ENCODE data around the gene HIVEP3. TPM values are rescaled to one million over a fixed set of nuclear protein-coding genes. Genes with fewer than 3 reads are reported as not detected.

Gene HIVEP3
- total and polyA plus RNA-seq, 4 donors = 3.0 to 9.4 (median 7.8) TPM

- Histone ChIP-seq H3K36me3 (ENCODE audit: control insufficient read depth, insufficient read depth, low read length) (no peaks in the 10 kb centered on the region), H3K4me3 (ENCODE audit: low read depth, low read length) (no peak overlapping the region), H3K27me3 (ENCODE audit: control insufficient read depth, insufficient read depth, low read length) (no peaks in the 10 kb centered on the region), H3K9me3 (ENCODE audit: control insufficient read depth, insufficient read depth, low read length) (no peaks in the 10 kb centered on the region), H3K4me1 (ENCODE audit: control insufficient read depth, insufficient read depth, low read length) (peaks cover 11% of the 10 kb centered on the region), H3K27ac (ENCODE audit: low read depth, low read length) (no peak overlapping the region)
- peak in 1 of 6 donors; percentile 92 for DNase-seq (ENCODE audit: low read depth in 4 of 6, low spot score in 6 of 6)
- WGBS (ENCODE audit: insufficient coverage) = 59% methylated on average over 5 of the region's 9 CpGs
Observed at GRCh38 chr1:41649396-41650027, 269.2 kb downstream of the HIVEP3 start.

- no peak for DNase-seq (ENCODE audit: low read depth in 4 of 6, low spot score in 6 of 6)
- Histone ChIP-seq H3K9me3 (ENCODE audit: control insufficient read depth, insufficient read depth, low read length) (no peaks in the 10 kb centered on the region), H3K4me1 (ENCODE audit: control insufficient read depth, insufficient read depth, low read length) (peaks cover 11% of the 10 kb centered on the region), H3K27ac (ENCODE audit: low read depth, low read length) (no peak overlapping the region), H3K36me3 (ENCODE audit: control insufficient read depth, insufficient read depth, low read length) (no peaks in the 10 kb centered on the region), H3K4me3 (ENCODE audit: low read depth, low read length) (no peak overlapping the region), H3K27me3 (ENCODE audit: control insufficient read depth, insufficient read depth, low read length) (no peaks in the 10 kb centered on the region)
- 96% methylated on average over 4 of the region's 6 CpGs for WGBS (ENCODE audit: insufficient coverage)
Observed at GRCh38 chr1:41648844-41649243, 269.9 kb downstream of the HIVEP3 start.

- DNase-seq (ENCODE audit: low read depth in 4 of 6, low spot score in 6 of 6) = no peak
- Histone ChIP-seq H3K36me3 (ENCODE audit: control insufficient read depth, insufficient read depth, low read length) (no peaks in the 10 kb centered on the region), H3K9me3 (ENCODE audit: control insufficient read depth, insufficient read depth, low read length) (no peaks in the 10 kb centered on the region), H3K27ac (ENCODE audit: low read depth, low read length) (no peak overlapping the region), H3K4me3 (ENCODE audit: low read depth, low read length) (no peak overlapping the region), H3K4me1 (ENCODE audit: control insufficient read depth, insufficient read depth, low read length) (peaks cover 11% of the 10 kb centered on the region), H3K27me3 (ENCODE audit: control insufficient read depth, insufficient read depth, low read length) (no peaks in the 10 kb centered on the region)
- WGBS (ENCODE audit: insufficient coverage) = 100% methylated on average over 5 of the region's 5 CpGs
Observed at GRCh38 chr1:41648230-41648629, 270.5 kb downstream of the HIVEP3 start.

GRCh38 chr1:41647221-41648135 is 271.2 kb downstream of the HIVEP3 start:
- Histone ChIP-seq H3K27ac (ENCODE audit: low read depth, low read length) (no peak overlapping the region), H3K36me3 (ENCODE audit: control insufficient read depth, insufficient read depth, low read length) (no peaks in the 10 kb centered on the region), H3K4me3 (ENCODE audit: low read depth, low read length) (no peak overlapping the region), H3K27me3 (ENCODE audit: control insufficient read depth, insufficient read depth, low read length) (no peaks in the 10 kb centered on the region), H3K9me3 (ENCODE audit: control insufficient read depth, insufficient read depth, low read length) (no peaks in the 10 kb centered on the region), H3K4me1 (ENCODE audit: control insufficient read depth, insufficient read depth, low read length) (peaks cover 11% of the 10 kb centered on the region)
- WGBS (ENCODE audit: insufficient coverage) = 97% methylated on average over 3 of the region's 4 CpGs
- DNase-seq (ENCODE audit: low read depth in 4 of 6, low spot score in 6 of 6) = no peak

GRCh38 chr1:41646186-41646585 is 272.5 kb downstream of the HIVEP3 start:
- Histone ChIP-seq H3K4me3 (ENCODE audit: low read depth, low read length) (no peak overlapping the region), H3K4me1 (ENCODE audit: control insufficient read depth, insufficient read depth, low read length) (peaks cover 11% of the 10 kb centered on the region), H3K9me3 (ENCODE audit: control insufficient read depth, insufficient read depth, low read length) (no peaks in the 10 kb centered on the region), H3K36me3 (ENCODE audit: control insufficient read depth, insufficient read depth, low read length) (no peaks in the 10 kb centered on the region), H3K27me3 (ENCODE audit: control insufficient read depth, insufficient read depth, low read length) (no peaks in the 10 kb centered on the region), H3K27ac (ENCODE audit: low read depth, low read length) (no peak overlapping the region)
- WGBS (ENCODE audit: insufficient coverage) = 100% methylated on average over 4 of the region's 4 CpGs
- no peak for DNase-seq (ENCODE audit: low read depth in 4 of 6, low spot score in 6 of 6)

- Histone ChIP-seq H3K27ac (ENCODE audit: low read depth, low read length) (no peak overlapping the region), H3K4me3 (ENCODE audit: low read depth, low read length) (no peak overlapping the region), H3K36me3 (ENCODE audit: control insufficient read depth, insufficient read depth, low read length) (no peaks in the 10 kb centered on the region), H3K27me3 (ENCODE audit: control insufficient read depth, insufficient read depth, low read length) (no peaks in the 10 kb centered on the region), H3K4me1 (ENCODE audit: control insufficient read depth, insufficient read depth, low read length) (peaks cover 10% of the 10 kb centered on the region), H3K9me3 (ENCODE audit: control insufficient read depth, insufficient read depth, low read length) (no peaks in the 10 kb centered on the region)
- 86% methylated on average over 1 of the region's 2 CpGs for WGBS (ENCODE audit: insufficient coverage)
- no peak for DNase-seq (ENCODE audit: low read depth in 4 of 6, low spot score in 6 of 6)
Observed at GRCh38 chr1:41645062-41645461, 273.7 kb downstream of the HIVEP3 start.

- no peak overlapping the region for H3K4me3 ChIP-seq (ENCODE audit: low read depth, low read length)
- H3K27me3 ChIP-seq (ENCODE audit: control insufficient read depth, insufficient read depth, low read length) = no peaks in the 10 kb centered on the region
- WGBS (ENCODE audit: insufficient coverage) = 54% methylated on average over 10 of the region's 13 CpGs
- no peaks in the 10 kb centered on the region for H3K36me3 ChIP-seq (ENCODE audit: control insufficient read depth, insufficient read depth, low read length)
- no peak for DNase-seq (ENCODE audit: low read depth in 4 of 6, low spot score in 6 of 6)
- peaks cover 9% of the 10 kb centered on the region for H3K4me1 ChIP-seq (ENCODE audit: control insufficient read depth, insufficient read depth, low read length)
- H3K9me3 ChIP-seq (ENCODE audit: control insufficient read depth, insufficient read depth, low read length) = no peaks in the 10 kb centered on the region
- H3K27ac ChIP-seq (ENCODE audit: low read depth, low read length) = no peak overlapping the region
Observed at GRCh38 chr1:41642922-41643821, 275.6 kb downstream of the HIVEP3 start.

GRCh38 chr1:41641941-41642527 is 276.7 kb downstream of the HIVEP3 start:
- Histone ChIP-seq H3K27ac (ENCODE audit: low read depth, low read length) (no peak overlapping the region), H3K9me3 (ENCODE audit: control insufficient read depth, insufficient read depth, low read length) (no peaks in the 10 kb centered on the region), H3K27me3 (ENCODE audit: control insufficient read depth, insufficient read depth, low read length) (no peaks in the 10 kb centered on the region), H3K4me3 (ENCODE audit: low read depth, low read length) (no peak overlapping the region), H3K36me3 (ENCODE audit: control insufficient read depth, insufficient read depth, low read length) (no peaks in the 10 kb centered on the region), H3K4me1 (ENCODE audit: control insufficient read depth, insufficient read depth, low read length) (peaks cover 9% of the 10 kb centered on the region)
- 88% methylated on average over 7 of the region's 7 CpGs for WGBS (ENCODE audit: insufficient coverage)
- DNase-seq (ENCODE audit: low read depth in 4 of 6, low spot score in 6 of 6) = no peak

GRCh38 chr1:41641475-41641814 is 277.3 kb downstream of the HIVEP3 start:
- H3K27ac ChIP-seq (ENCODE audit: low read depth, low read length) = no peak overlapping the region
- H3K4me3 ChIP-seq (ENCODE audit: low read depth, low read length) = no peak overlapping the region
- WGBS (ENCODE audit: insufficient coverage) = 90% methylated on average over 2 of the region's 3 CpGs
- H3K4me1 ChIP-seq (ENCODE audit: control insufficient read depth, insufficient read depth, low read length) = peaks cover 9% of the 10 kb centered on the region
- no peaks in the 10 kb centered on the region for H3K36me3 ChIP-seq (ENCODE audit: control insufficient read depth, insufficient read depth, low read length)
- no peaks in the 10 kb centered on the region for H3K9me3 ChIP-seq (ENCODE audit: control insufficient read depth, insufficient read depth, low read length)
- DNase-seq (ENCODE audit: low read depth in 4 of 6, low spot score in 6 of 6) = no peak
- no peaks in the 10 kb centered on the region for H3K27me3 ChIP-seq (ENCODE audit: control insufficient read depth, insufficient read depth, low read length)
